ENCODE measurements around the gene OBSL1.

DNA sequence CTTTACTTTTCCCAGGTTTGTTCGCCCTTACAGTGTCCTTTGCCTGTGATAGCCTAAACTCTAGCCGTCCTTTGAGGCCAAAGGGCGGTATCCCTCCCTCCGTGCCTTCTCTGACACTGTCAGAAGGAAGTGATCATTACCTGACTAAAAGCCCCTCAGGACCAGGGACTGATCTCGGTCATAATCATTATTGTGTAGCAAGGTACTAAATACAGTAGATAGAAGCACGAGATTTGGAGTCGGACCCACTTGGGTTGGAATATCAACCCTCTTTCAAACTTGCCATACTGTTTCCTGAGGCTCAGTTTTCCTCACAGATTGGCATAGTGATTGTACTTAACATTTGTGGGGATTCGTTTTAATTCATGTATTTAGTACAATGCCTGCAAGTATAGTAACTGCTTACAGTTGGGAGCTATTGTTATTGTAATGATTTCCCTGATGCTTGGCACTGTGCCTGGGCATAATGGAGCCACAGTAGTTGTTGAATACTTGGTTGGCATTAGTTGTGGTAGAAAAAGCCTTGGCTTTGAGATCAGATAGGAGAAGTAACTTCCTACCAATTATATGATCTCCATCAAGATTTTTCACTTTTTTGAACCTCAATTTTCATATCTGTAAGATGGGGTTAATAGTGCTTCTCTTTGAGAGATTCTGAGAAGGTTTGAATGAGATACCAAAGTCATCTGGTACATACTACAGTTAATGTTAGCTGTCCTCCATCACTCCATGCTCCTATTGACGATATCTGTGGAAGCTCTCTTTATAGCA, 27.2 kb upstream of the OBSL1 start:
- TF ChIP-seq, protein P1, sequence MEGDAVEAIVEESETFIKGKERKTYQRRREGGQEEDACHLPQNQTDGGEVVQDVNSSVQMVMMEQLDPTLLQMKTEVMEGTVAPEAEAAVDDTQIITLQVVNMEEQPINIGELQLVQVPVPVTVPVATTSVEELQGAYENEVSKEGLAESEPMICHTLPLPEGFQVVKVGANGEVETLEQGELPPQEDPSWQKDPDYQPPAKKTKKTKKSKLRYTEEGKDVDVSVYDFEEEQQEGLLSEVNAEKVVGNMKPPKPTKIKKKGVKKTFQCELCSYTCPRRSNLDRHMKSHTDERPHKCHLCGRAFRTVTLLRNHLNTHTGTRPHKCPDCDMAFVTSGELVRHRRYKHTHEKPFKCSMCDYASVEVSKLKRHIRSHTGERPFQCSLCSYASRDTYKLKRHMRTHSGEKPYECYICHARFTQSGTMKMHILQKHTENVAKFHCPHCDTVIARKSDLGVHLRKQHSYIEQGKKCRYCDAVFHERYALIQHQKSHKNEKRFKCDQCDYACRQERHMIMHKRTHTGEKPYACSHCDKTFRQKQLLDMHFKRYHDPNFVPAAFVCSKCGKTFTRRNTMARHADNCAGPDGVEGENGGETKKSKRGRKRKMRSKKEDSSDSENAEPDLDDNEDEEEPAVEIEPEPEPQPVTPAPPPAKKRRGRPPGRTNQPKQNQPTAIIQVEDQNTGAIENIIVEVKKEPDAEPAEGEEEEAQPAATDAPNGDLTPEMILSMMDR (conservative IDR thresholded peaks at IDR 0.05; ENCODE audit: low read depth, low read length) = no peak
- TF ChIP-seq EZH2 (IDR thresholded peaks at IDR 0.05; ENCODE audit: borderline replicate concordance, low read depth, low read length, poor library complexity, severe bottlenecking) = no peak
